ENCODE data around the gene MPPED1. TPM values are rescaled to one million over a fixed set of nuclear protein-coding genes. Genes with fewer than 3 reads are reported as not detected.

The MPPED1 gene
- total and polyA plus RNA-seq, 2 of the 13 experiments (the other 11 are each of a cell fraction or from before 2014, with no cell fraction given): 0.77 TPM; not detected in 1

DNA sequence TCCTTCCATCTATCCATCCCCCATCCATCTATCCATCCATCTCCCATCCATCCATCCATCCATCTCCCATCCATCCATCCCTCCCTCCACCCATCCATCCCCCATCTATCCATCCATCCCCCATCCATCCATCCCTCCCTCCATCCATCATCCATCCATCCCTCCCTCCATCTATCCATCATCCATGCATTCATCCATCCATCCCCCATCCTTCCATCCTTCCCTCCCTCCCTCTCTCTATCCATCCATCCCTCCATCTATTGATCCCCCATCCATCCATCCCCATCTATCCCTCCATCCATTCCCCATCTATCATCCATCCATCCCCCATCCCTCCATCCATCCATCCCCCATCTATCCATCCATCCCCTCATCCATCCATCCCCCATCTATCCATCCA is 96.7 kb downstream of the MPPED1 start (continued):
- TF ChIP-seq NFKB2 (CRISPR knock-in tag; IDR thresholded peaks at IDR 0.05; ENCODE audit: borderline replicate concordance): no peak
- TF ChIP-seq MZF1 (CRISPR knock-in tag; IDR thresholded peaks at IDR 0.05; ENCODE audit: borderline replicate concordance): no peak
- no peak for TF ChIP-seq ZNF510 (CRISPR knock-in tag; IDR thresholded peaks at IDR 0.05; ENCODE audit: low read depth)

DNA sequence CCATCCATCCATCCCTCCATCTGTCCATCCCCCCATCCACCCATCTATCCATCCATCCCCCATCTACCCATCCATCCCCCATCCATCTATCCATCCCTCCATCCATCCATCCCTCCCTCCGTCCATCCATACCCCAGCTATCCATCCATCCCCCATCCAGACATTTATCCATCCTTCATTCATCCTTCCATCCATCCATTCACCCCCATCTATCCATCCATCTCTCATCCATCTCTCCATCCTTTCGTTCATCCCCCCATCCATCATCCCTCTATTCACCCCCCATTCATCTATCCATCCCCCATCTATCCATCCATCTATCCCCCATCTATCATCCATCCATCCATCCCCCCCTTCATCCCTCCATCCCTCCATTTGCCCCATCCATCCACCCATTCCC is 97.5 kb downstream of the MPPED1 start:
- in situ Hi-C loops (cut with HindIII; ENCODE audit: extremely low pct_ligation_motif_present, low pct_unique_long_range_greater_than_20kb) (no loop called here), intact Hi-C loops (cut with micrococcal nuclease; ENCODE audit: unreplicated experiment) (no loop called here)
- DNase-seq (ENCODE audit: low spot score) (no peak), FAIRE-seq (no peak), ATAC-seq (no peak)
- Histone ChIP-seq H3K27ac (ENCODE audit: extremely low read length, insufficient read depth, low read length) (no peak overlapping the region), H3K27me3 (ENCODE audit: control insufficient read depth in 1 of 2, insufficient read depth in 2 of 2, low read length in 2 of 2) (peaks cover 0 to 1% of the 10 kb centered on the region in 2 experiments; a peak in 1 of 5 replicates), H2AFZ (ENCODE audit: low read length) (no peak overlapping the region), H3K36me3 (replicated peaks in 1 of 2; ENCODE audit: control insufficient read depth in 1 of 2, insufficient read depth in 2 of 2, low read length in 2 of 2) (no peaks in the 10 kb centered on the region), H3K4me2 (ENCODE audit: low read depth, low read length) (no peak overlapping the region), H3K4me1 (ENCODE audit: insufficient read depth, low read length) (no peaks in the 10 kb centered on the region), H3K9ac (ENCODE audit: insufficient read depth, low read depth, low read length) (no peak overlapping the region), H4K20me1 (ENCODE audit: insufficient read depth, low read length) (no peaks in the 10 kb centered on the region), H3K9me3 (ENCODE audit: low read length) (no peaks in the 10 kb centered on the region), H3K4me3 (replicated peaks in 1 of 3; ENCODE audit: insufficient read depth in 1 of 3, low read depth in 2 of 3, low read length in 3 of 3) (no peak overlapping the region), H3K79me2 (ENCODE audit: insufficient read depth, low read length) (no peaks in the 10 kb centered on the region)
- ChIA-PET POLR2A (no interaction called here), CTCF (ENCODE audit: low intra/inter-chr PET ratio, low total read pairs) (no interaction called here)
- BruUV-seq (replicated peaks): no TSS peak
- WGBS (ENCODE audit: low lambda C conversion rate): 11% methylated on average over 2 of the region's 2 CpGs
- TF ChIP-seq ZNF253 (CRISPR knock-in tag; IDR thresholded peaks at IDR 0.05; ENCODE audit: borderline replicate concordance) (no peak), NFE2 (CRISPR knock-in tag; IDR thresholded peaks at IDR 0.05) (no peak), HMG20B (CRISPR knock-in tag; conservative IDR thresholded peaks at IDR 0.05) (no peak), MAFG (CRISPR knock-in tag; IDR thresholded peaks at IDR 0.05) (no peak), NONO (IDR thresholded peaks at IDR 0.05) (no peak), NONO (CRISPR knock-in tag; conservative IDR thresholded peaks at IDR 0.05) (no peak), ZNF614 (CRISPR knock-in tag; IDR thresholded peaks at IDR 0.05; ENCODE audit: borderline replicate concordance) (no peak), ATF7-NPFF (CRISPR knock-in tag; IDR thresholded peaks at IDR 0.05; ENCODE audit: low read depth) (no peak), ZFP90 (CRISPR knock-in tag; IDR thresholded peaks at IDR 0.05; ENCODE audit: borderline replicate concordance) (no peak), HNRNPLL (IDR thresholded peaks at IDR 0.05; ENCODE audit: low read depth, low read length, poor library complexity, severe bottlenecking) (no peak), U2AF1 (optimal IDR thresholded peaks at IDR 0.05; ENCODE audit: low read depth, low read length) (no peak), PAX8 (CRISPR knock-in tag; IDR thresholded peaks at IDR 0.05; ENCODE audit: borderline replicate concordance) (no peak)
- TF ChIP-seq, protein P1, sequence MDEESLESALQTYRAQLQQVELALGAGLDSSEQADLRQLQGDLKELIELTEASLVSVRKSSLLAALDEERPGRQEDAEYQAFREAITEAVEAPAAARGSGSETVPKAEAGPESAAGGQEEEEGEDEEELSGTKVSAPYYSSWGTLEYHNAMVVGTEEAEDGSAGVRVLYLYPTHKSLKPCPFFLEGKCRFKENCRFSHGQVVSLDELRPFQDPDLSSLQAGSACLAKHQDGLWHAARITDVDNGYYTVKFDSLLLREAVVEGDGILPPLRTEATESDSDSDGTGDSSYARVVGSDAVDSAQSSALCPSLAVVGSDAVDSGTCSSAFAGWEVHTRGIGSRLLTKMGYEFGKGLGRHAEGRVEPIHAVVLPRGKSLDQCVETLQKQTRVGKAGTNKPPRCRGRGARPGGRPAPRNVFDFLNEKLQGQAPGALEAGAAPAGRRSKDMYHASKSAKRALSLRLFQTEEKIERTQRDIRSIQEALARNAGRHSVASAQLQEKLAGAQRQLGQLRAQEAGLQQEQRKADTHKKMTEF (CRISPR knock-in tag; IDR thresholded peaks at IDR 0.05): no peak
- TF ChIP-seq, protein P2, sequence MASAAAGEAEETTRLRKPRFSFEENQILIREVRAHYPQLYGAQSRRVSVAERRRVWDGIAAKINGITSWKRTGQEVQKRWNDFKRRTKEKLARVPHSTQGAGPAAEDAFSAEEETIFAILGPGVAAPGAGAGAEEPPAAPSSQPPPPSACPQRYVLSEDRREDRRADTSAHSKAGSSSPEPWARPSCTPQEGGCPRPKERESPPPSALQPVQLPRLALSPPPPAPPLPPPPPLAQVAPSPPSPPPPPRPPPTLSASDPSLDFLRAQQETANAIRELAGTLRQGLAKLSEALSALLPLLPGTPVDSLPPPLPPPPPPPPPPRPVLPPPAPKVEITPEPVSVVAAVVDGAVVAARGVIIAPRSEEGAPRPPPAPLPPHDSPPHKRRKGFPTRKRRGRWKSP (CRISPR knock-in tag; IDR thresholded peaks at IDR 0.05): no peak
- TF ChIP-seq, protein P3, sequence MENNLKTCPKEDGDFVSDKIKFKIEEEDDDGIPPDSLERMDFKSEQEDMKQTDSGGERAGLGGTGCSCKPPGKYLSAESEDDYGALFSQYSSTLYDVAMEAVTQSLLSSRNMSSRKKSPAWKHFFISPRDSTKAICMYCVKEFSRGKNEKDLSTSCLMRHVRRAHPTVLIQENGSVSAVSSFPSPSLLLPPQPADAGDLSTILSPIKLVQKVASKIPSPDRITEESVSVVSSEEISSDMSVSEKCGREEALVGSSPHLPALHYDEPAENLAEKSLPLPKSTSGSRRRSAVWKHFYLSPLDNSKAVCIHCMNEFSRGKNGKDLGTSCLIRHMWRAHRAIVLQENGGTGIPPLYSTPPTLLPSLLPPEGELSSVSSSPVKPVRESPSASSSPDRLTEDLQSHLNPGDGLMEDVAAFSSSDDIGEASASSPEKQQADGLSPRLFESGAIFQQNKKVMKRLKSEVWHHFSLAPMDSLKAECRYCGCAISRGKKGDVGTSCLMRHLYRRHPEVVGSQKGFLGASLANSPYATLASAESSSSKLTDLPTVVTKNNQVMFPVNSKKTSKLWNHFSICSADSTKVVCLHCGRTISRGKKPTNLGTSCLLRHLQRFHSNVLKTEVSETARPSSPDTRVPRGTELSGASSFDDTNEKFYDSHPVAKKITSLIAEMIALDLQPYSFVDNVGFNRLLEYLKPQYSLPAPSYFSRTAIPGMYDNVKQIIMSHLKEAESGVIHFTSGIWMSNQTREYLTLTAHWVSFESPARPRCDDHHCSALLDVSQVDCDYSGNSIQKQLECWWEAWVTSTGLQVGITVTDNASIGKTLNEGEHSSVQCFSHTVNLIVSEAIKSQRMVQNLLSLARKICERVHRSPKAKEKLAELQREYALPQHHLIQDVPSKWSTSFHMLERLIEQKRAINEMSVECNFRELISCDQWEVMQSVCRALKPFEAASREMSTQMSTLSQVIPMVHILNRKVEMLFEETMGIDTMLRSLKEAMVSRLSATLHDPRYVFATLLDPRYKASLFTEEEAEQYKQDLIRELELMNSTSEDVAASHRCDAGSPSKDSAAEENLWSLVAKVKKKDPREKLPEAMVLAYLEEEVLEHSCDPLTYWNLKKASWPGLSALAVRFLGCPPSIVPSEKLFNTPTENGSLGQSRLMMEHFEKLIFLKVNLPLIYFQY (CRISPR knock-in tag; IDR thresholded peaks at IDR 0.05; ENCODE audit: borderline replicate concordance): no peak
